Mesenchymal stem cell (in vitro differentiated cells and primary cell): ENCODE measurements around the gene DISC1.

Experiments used
- DNase-seq: peaks from one replicate; pipeline ENCODE4 v3.0.0-alpha.2; 2013
- H2AFZ ChIP-seq: one replicate; pipeline ENCODE4 v1.6.1; 2013; ENCODE audit warnings: low read depth, mild to moderate bottlenecking, control low read depth, inconsistent platforms, low read length, moderate library complexity
- H2AK5ac ChIP-seq: 2 replicates; pipeline ENCODE4 v1.6.1; 2013; ENCODE audit warnings: low read length, moderate library complexity, mild to moderate bottlenecking, inconsistent platforms; ENCODE audit not compliant: severe bottlenecking
- H2BK120ac ChIP-seq: one replicate; pipeline ENCODE4 v1.6.1; 2013; ENCODE audit warnings: low read depth, mild to moderate bottlenecking, inconsistent platforms, low read length, moderate library complexity
- H2BK12ac ChIP-seq, 2 experiments: one replicate each; pipeline ENCODE4 v1.6.1; 2013; ENCODE audit warnings: inconsistent platforms in 2 of 2, low read length in 2 of 2, mild to moderate bottlenecking in 2 of 2, moderate library complexity in 2 of 2, control low read depth in 1 of 2
- H2BK15ac ChIP-seq: one replicate; pipeline ENCODE4 v1.6.1; 2013; ENCODE audit warnings: mild to moderate bottlenecking, low read depth, inconsistent platforms; ENCODE audit not compliant: poor library complexity, severe bottlenecking
- H2BK5ac ChIP-seq: 2 replicates; pipeline ENCODE4 v1.6.1; 2013; ENCODE audit warnings: low read depth, mild to moderate bottlenecking, low read length, control low read depth, inconsistent platforms; ENCODE audit not compliant: poor library complexity, severe bottlenecking
- H3K14ac ChIP-seq, 2 experiments: one replicate each; pipeline ENCODE4 v1.6.1; 2013; ENCODE audit warnings: inconsistent platforms in 2 of 2, low read length in 2 of 2, control low read depth in 1 of 2, mild to moderate bottlenecking in 1 of 2, moderate library complexity in 1 of 2
- H3K18ac ChIP-seq, 2 experiments: one replicate each; pipeline ENCODE4 v1.6.1; 2013; ENCODE audit warnings: inconsistent platforms in 2 of 2, low read length in 2 of 2, control low read depth in 1 of 2, low read depth in 1 of 2, mild to moderate bottlenecking in 1 of 2
- H3K23ac ChIP-seq, 2 experiments: one replicate each; pipeline ENCODE4 v1.6.1; 2013; ENCODE audit warnings: inconsistent platforms in 2 of 2, low read length in 2 of 2, mild to moderate bottlenecking in 2 of 2, moderate library complexity in 2 of 2, control low read depth in 1 of 2
- H3K27ac ChIP-seq: 2 replicates; pipeline ENCODE4 v1.5.1; 2013; ENCODE audit warnings: mild to moderate bottlenecking, moderate library complexity, low read length, control low read depth, inconsistent platforms; ENCODE audit not compliant: poor library complexity, severe bottlenecking
- H3K27me3 ChIP-seq, 2 experiments: 2 replicates each; pipeline versions ENCODE4 v1.6.1 to v1.7.0; 2013; ENCODE audit warnings: low read length in 2 of 2, mild to moderate bottlenecking in 2 of 2, moderate library complexity in 2 of 2, control low read depth in 1 of 2, inconsistent platforms in 1 of 2; ENCODE audit not compliant: control insufficient read depth in 1 of 2, insufficient read depth in 1 of 2
- H3K36me3 ChIP-seq, 2 experiments: 2 replicates each; pipeline versions ENCODE4 v1.6.1 to v1.7.0; 2013; ENCODE audit warnings: low read length in 2 of 2, control low read depth in 1 of 2, inconsistent platforms in 1 of 2, low read depth in 1 of 2, mild to moderate bottlenecking in 1 of 2; ENCODE audit not compliant: insufficient read depth in 2 of 2, control insufficient read depth in 1 of 2
- H3K4ac ChIP-seq, 2 experiments: one replicate each; pipeline ENCODE4 v1.6.1; 2013; ENCODE audit warnings: inconsistent platforms in 2 of 2, low read length in 2 of 2, mild to moderate bottlenecking in 2 of 2, moderate library complexity in 2 of 2, control low read depth in 1 of 2, low read depth in 1 of 2
- H3K4me1 ChIP-seq: 2 replicates; pipeline ENCODE4 v1.6.1; 2013; ENCODE audit warnings: low read depth, low read length, control low read depth; ENCODE audit not compliant: control insufficient read depth, insufficient read depth
- H3K4me2 ChIP-seq: 2 replicates; pipeline ENCODE4 v1.6.1; 2013; ENCODE audit warnings: low read length, mild to moderate bottlenecking, inconsistent platforms; ENCODE audit not compliant: poor library complexity, severe bottlenecking
- H3K4me3 ChIP-seq, 2 experiments: 2 replicates each; pipeline versions ENCODE4 v1.5.1 to v1.7.0; 2013; ENCODE audit warnings: low read length in 2 of 2, mild to moderate bottlenecking in 2 of 2, control low read depth in 1 of 2, low read depth in 1 of 2; ENCODE audit not compliant: insufficient read depth in 1 of 2
- H3K79me1 ChIP-seq: replicated peaks from 2 replicates; pipeline ENCODE4 v1.6.1; 2013; ENCODE audit warnings: mild to moderate bottlenecking, control low read depth, low read length, inconsistent platforms; ENCODE audit not compliant: poor library complexity, severe bottlenecking
- H3K9ac ChIP-seq: 2 replicates; pipeline ENCODE4 v1.7.0; 2013; ENCODE audit warnings: mild to moderate bottlenecking, low read length, moderate library complexity
- H3K9me3 ChIP-seq: 2 replicates; pipeline ENCODE4 v1.7.0; 2013; ENCODE audit warnings: mild to moderate bottlenecking, low read length; ENCODE audit not compliant: control insufficient read depth
- H4K8ac ChIP-seq: one replicate; pipeline ENCODE4 v1.6.1; 2013; ENCODE audit warnings: inconsistent platforms, mild to moderate bottlenecking, low read length, moderate library complexity
- H4K91ac ChIP-seq: one replicate; pipeline ENCODE4 v1.6.1; 2013; ENCODE audit warnings: mild to moderate bottlenecking, low read length, inconsistent platforms
- WGBS: methylation state at CpG from one replicate; pipeline ENCODE4 v1.1.7; 2013; ENCODE audit warnings: mixed read lengths; 5-methylcytosine and 5-hydroxymethylcytosine counted together

Gene DISC1

GRCh38 chr1:231923491-231924041 lies 297.0 kb downstream of the DISC1 start:
- Histone ChIP-seq H3K9ac (no peak overlapping the region), H3K4me3 (no peak overlapping the region), H3K9me3 (no peaks in the 10 kb centered on the region), H3K14ac (no peak overlapping the region), H2AK5ac (no peak overlapping the region), H2BK12ac (no peak overlapping the region), H3K4me1 (peaks cover 10% of the 10 kb centered on the region), H3K79me1 (peaks cover 10% of the 10 kb centered on the region), H2AFZ (no peak overlapping the region), H3K27ac (peak overlapping the region; percentile 36), H3K4ac (no peak overlapping the region), H2BK5ac (no peak overlapping the region), H3K36me3 (no peaks in the 10 kb centered on the region), H3K4me2 (no peak overlapping the region), H2BK120ac (no peak overlapping the region), H4K91ac (no peak overlapping the region), H3K23ac (no peak overlapping the region), H3K27me3 (no peaks in the 10 kb centered on the region), H2BK15ac (no peak overlapping the region), H3K18ac (no peak overlapping the region), H4K8ac (no peak overlapping the region)
- WGBS = 87% methylated on average over 11 of the region's 12 CpGs
- no peak for DNase-seq

- Histone ChIP-seq H4K91ac (no peak overlapping the region), H3K4me1 (peaks cover 10% of the 10 kb centered on the region), H3K4me3 (no peak overlapping the region), H3K27ac (no peak overlapping the region), H3K9ac (no peak overlapping the region), H2BK120ac (no peak overlapping the region), H4K8ac (no peak overlapping the region), H2BK15ac (no peak overlapping the region), H3K18ac (no peak overlapping the region), H2BK12ac (no peak overlapping the region), H3K14ac (no peak overlapping the region), H3K36me3 (no peaks in the 10 kb centered on the region), H2AK5ac (no peak overlapping the region), H3K4me2 (no peak overlapping the region), H3K23ac (no peak overlapping the region), H2AFZ (no peak overlapping the region), H3K79me1 (peaks cover 10% of the 10 kb centered on the region), H2BK5ac (no peak overlapping the region), H3K27me3 (no peaks in the 10 kb centered on the region), H3K9me3 (no peaks in the 10 kb centered on the region), H3K4ac (no peak overlapping the region)
- WGBS = 92% methylated on average over 7 of the region's 7 CpGs
- no peak for DNase-seq
Observed at GRCh38 chr1:231924180-231924579, 297.6 kb downstream of the DISC1 start.

DNA sequence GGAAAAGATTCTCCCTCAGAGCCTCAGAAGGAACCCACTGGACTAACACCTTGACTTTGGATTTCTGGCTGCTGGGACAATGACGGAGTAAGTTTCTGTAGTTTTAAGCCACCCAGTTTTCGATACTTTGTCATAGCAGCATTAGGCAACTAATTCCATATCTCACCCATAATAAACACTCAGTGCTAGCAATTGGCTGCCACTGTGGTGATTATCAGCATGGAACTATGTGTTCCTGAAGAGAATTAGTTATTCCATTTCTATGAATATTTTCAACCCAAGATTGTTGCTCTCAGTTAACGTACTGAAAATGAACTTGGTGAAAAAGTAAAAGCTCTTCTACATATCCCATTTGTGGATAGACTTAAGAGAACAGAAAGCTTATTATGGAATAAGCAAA lies 299.3 kb downstream of the DISC1 start:
- H2BK120ac ChIP-seq = no peak overlapping the region
- no peaks in the 10 kb centered on the region for H3K36me3 ChIP-seq
- no peak overlapping the region for H4K8ac ChIP-seq
- H2BK15ac ChIP-seq = no peak overlapping the region
- H2BK12ac ChIP-seq = no peak overlapping the region
- H3K23ac ChIP-seq = no peak overlapping the region
- peaks cover 12% of the 10 kb centered on the region for H3K4me1 ChIP-seq
- no peak overlapping the region for H3K9ac ChIP-seq
- H4K91ac ChIP-seq = no peak overlapping the region
- no peak overlapping the region for H2AK5ac ChIP-seq
- no peaks in the 10 kb centered on the region for H3K27me3 ChIP-seq
- H2AFZ ChIP-seq = no peak overlapping the region
- H3K4me2 ChIP-seq = no peak overlapping the region
- WGBS = 100% methylated on average over 2 of the region's 3 CpGs
- no peaks in the 10 kb centered on the region for H3K9me3 ChIP-seq
- H3K18ac ChIP-seq = peak overlapping the region in 1 of 2 experiments; percentile 67
- H3K14ac ChIP-seq = no peak overlapping the region
- H3K79me1 ChIP-seq = peaks cover 8% of the 10 kb centered on the region
- no peak overlapping the region for H3K4ac ChIP-seq
- no peak overlapping the region for H3K4me3 ChIP-seq
- H2BK5ac ChIP-seq = no peak overlapping the region
- no peak overlapping the region for H3K27ac ChIP-seq
- no peak for DNase-seq

DNA sequence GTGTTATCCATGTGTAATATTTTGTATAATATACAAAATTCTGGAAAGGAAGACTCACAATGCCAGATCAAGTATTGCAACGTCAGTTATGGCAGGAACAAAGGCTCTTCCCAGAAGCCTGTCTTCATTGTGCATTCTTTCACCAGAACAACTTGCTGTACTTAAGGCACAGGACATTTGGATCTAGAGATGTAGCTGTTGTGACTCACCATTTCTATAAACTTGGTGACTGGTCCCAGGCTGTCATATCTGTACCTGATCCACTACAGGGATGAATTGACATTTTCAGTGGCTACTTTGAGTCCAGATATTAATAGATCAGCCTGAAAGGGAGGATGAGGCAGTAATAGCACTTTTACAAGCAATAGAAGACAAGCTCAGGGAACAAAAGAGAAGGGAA lies 299.8 kb downstream of the DISC1 start:
- no peak overlapping the region for H3K4me3 ChIP-seq
- H2BK15ac ChIP-seq = no peak overlapping the region
- H3K4me1 ChIP-seq = peaks cover 11% of the 10 kb centered on the region
- H3K23ac ChIP-seq = no peak overlapping the region
- no peak overlapping the region for H3K27ac ChIP-seq
- no peak overlapping the region for H3K14ac ChIP-seq
- H2BK120ac ChIP-seq = no peak overlapping the region
- no peak overlapping the region for H2BK12ac ChIP-seq
- no peak overlapping the region for H3K4ac ChIP-seq
- no peak overlapping the region for H3K18ac ChIP-seq
- no peak overlapping the region for H4K8ac ChIP-seq
- H3K9me3 ChIP-seq = no peaks in the 10 kb centered on the region
- no peak for DNase-seq
- 80% methylated on average over 1 of the region's 1 CpG for WGBS
- H2AFZ ChIP-seq = no peak overlapping the region
- H3K27me3 ChIP-seq = no peaks in the 10 kb centered on the region
- no peak overlapping the region for H3K4me2 ChIP-seq
- no peak overlapping the region for H4K91ac ChIP-seq
- H3K79me1 ChIP-seq = peaks cover 8% of the 10 kb centered on the region
- no peak overlapping the region for H2AK5ac ChIP-seq
- H2BK5ac ChIP-seq = no peak overlapping the region
- no peak overlapping the region for H3K9ac ChIP-seq
- H3K36me3 ChIP-seq = no peaks in the 10 kb centered on the region
